SJCRH30 (cell line): Measurements from ENCODE around the gene C12orf43. TPM values are rescaled to one million over a fixed set of nuclear protein-coding genes. Genes with fewer than 3 reads are reported as not detected.
A peak's percentile ranks its signal among the peaks of the same experiment; 100 is the strongest.

ENCODE experiments used
- DNase-seq, 2 experiments: peaks; one replicate each; pipeline ENCODE4 v3.0.0-alpha.2; 2015 to 2020
- H3K27ac ChIP-seq: fragments of 250-450 bp; sonication (Bioruptor Pico); 2 replicates; pipeline ENCODE4 v1.5.1; 2020; ENCODE audit warnings: mild to moderate bottlenecking, moderate library complexity
- H3K27me3 ChIP-seq: fragments of 250-450 bp; sonication (Bioruptor Pico); 2 replicates; pipeline ENCODE4 v1.5.1; 2020; ENCODE audit warnings: mild to moderate bottlenecking, moderate library complexity
- H3K36me3 ChIP-seq: fragments of 250-450 bp; sonication (Bioruptor Pico); 2 replicates; pipeline ENCODE4 v1.5.1; 2020; ENCODE audit warnings: mild to moderate bottlenecking, moderate library complexity
- H3K4me1 ChIP-seq: fragments of 250-450 bp; sonication (Bioruptor Pico); 2 replicates; pipeline ENCODE4 v1.5.1; 2020; ENCODE audit warnings: mild to moderate bottlenecking, moderate library complexity
- H3K4me3 ChIP-seq: fragments of 250-450 bp; sonication (Bioruptor Pico); 2 replicates; pipeline ENCODE4 v1.5.1; 2020; ENCODE audit warnings: mild to moderate bottlenecking, moderate library complexity
- H3K9me3 ChIP-seq: fragments of 250-450 bp; sonication (Bioruptor Pico); replicated peaks from 2 replicates; pipeline ENCODE4 v1.5.1; 2020; ENCODE audit warnings: mild to moderate bottlenecking, moderate library complexity
- total RNA-seq: library from RNA; depleted of rRNA; stranded (reverse); fragments of >200 nt; shearing (Covaris generic); gene quantifications from 2 replicates; pipeline ENCODE4 v1.2.3, GENCODE V29; 2014

The C12orf43 gene
- total RNA-seq, 1 experiment from 2014 or later = 18.9 TPM

DNA sequence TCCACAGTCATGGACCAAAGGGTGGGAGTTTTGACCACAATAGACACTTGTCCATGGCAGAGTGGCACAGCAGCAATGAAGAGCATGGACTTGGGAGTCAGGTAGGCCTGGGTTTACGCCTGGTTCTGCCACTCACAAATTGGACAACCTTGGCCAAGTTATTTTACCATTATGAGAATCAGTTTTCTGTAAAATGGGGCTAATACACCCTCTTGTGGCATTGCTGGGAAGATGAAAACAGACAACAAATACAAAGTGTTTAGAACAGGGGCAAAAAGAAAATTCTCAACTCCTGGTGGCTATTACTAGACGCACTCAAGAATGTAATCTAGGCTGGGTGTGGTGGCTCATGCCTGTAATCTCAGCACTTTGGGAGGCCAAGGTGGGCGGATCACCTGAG, 2.6 kb downstream of the C12orf43 start:
- DNase-seq = no peak
- Histone ChIP-seq H3K9me3 (no peaks in the 10 kb centered on the region), H3K27ac (no peak overlapping the region), H3K4me3 (no peak overlapping the region), H3K27me3 (no peaks in the 10 kb centered on the region), H3K36me3 (peaks cover 4% of the 10 kb centered on the region; the same call in 1 of the 2 replicates), H3K4me1 (no peaks in the 10 kb centered on the region)

GRCh38 chr12:121011820-121012219, 4.5 kb downstream of the C12orf43 start:
- Histone ChIP-seq H3K4me1 (no peaks in the 10 kb centered on the region), H3K27ac (no peak overlapping the region), H3K4me3 (no peak overlapping the region), H3K9me3 (no peaks in the 10 kb centered on the region), H3K36me3 (peaks cover 4% of the 10 kb centered on the region; the same call in 1 of the 2 replicates), H3K27me3 (no peaks in the 10 kb centered on the region)
- no peak for DNase-seq

DNA sequence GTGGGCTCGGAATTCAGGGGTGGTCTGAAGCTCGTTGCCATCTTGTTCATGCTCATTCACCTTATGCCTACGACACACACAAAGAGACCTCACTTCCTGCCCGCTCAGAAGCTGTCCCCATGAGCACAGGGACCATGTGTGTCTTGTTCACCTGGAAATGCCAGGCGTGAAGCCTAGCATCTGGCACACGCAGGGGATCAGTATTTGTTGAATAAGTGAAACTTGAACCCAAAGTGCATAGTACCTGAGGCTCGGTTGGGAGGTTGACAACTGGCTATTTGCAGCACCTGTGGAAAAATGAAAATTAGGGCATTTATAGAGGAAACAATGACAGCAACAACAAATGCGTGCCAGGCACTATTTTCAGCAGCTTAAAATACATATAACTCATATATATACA, 5.4 kb downstream of the C12orf43 start:
- no peak overlapping the region for H3K4me3 ChIP-seq
- no peak for DNase-seq
- no peaks in the 10 kb centered on the region for H3K27me3 ChIP-seq
- no peaks in the 10 kb centered on the region for H3K4me1 ChIP-seq
- H3K36me3 ChIP-seq = peaks cover 4% of the 10 kb centered on the region; the same call in 1 of the 2 replicates
- H3K9me3 ChIP-seq = no peaks in the 10 kb centered on the region
- no peak overlapping the region for H3K27ac ChIP-seq

DNA sequence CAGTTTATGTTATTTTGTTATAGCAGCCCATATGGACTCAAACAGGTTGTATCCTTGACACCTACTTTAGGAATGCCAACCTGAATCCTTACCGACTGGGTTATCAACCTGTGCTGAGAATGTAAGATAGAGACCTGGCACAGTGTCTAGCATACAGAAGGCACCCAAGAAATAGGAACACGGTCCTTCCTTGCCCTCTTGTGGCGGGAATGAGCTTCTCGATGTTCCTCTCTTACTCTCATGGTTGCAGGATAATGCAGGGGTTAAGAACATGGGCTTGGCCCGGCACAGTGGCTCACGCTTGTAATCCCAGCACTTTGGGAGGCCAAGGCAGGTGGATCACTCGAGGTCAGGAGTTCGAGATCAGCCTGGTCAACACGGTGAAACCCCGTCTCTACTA, 6.5 kb downstream of the C12orf43 start:
- H3K36me3 ChIP-seq = peaks cover 5% of the 10 kb centered on the region; the same call in 1 of the 2 replicates

DNA sequence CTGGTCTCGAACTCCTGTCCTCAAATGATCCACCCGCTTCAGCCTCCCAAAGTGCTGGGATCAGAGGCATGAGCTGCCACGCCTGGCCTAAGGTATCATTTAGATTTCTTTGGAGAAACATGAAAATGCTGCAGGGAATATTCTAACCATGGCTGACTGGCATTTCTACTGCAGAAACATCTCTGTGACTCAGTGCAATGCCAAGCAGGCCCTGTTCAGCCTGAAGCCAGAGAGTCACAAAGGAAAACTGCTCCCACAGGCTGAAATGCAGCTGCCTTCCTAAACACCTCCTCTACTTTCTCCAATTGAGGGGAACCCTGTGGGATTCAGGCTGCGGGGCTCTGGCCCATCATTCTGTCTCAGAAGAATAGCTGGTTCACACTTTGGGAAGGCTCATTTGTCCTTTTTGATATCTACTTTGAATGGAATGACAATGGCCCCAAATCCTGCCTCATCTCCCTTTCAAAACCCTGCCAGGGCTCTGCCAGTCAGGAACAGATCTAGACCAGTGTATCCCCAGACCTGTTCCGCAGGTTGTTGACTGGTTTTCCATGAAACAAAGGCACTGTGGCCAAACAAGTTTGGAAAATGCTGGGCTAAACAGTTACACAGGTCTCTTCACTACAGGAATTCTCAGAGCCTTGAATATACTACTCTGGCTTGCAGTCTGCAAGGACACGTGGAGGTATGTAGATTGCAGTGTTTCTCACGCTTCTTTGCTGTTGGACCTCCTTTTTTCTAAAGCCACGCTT, 7.8 kb downstream of the C12orf43 start:
- no peak for DNase-seq
- Histone ChIP-seq H3K27me3 (no peaks in the 10 kb centered on the region), H3K27ac (no peak overlapping the region), H3K4me3 (no peak overlapping the region), H3K36me3 (peaks cover 15% of the 10 kb centered on the region; the same call in 1 of the 2 replicates), H3K4me1 (no peaks in the 10 kb centered on the region), H3K9me3 (no peaks in the 10 kb centered on the region)

More for the DNA sequence above, 6.5 kb downstream of the C12orf43 start:
- Histone ChIP-seq H3K27me3 (no peaks in the 10 kb centered on the region), H3K27ac (no peak overlapping the region), H3K4me1 (no peaks in the 10 kb centered on the region), H3K4me3 (no peak overlapping the region), H3K9me3 (no peaks in the 10 kb centered on the region)
- peak in 1 of 2 experiments; percentile 33 for DNase-seq

DNA sequence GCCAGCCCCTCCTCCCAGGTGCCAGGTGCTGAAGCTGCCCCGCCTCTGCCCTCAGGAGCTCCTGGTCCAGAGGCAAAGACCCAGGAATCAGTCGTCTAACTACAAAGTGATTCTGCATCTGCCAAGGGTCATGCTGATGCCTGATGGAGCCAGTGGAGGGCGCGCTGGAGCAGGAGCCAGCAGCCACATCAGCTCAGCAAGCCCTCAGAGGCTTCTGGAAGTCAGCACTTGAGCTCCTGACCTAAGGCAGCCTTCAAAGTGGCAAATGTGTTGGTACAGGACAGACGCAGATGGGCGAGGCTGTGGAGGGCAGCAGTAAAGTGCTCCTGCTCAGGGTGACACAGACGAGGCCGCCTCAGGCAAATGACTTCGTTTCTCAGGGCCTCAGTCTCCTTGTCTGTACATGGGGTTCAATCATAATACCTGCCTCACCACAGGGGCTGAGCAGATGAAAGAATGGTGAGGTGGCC, 10.9 kb downstream of the C12orf43 start:
- H3K9me3 ChIP-seq = no peaks in the 10 kb centered on the region
- no peak overlapping the region for H3K4me3 ChIP-seq
- H3K4me1 ChIP-seq = no peaks in the 10 kb centered on the region
- peak; percentile 35 to 59 for DNase-seq
- H3K27me3 ChIP-seq = no peaks in the 10 kb centered on the region
- no peak overlapping the region for H3K27ac ChIP-seq
- H3K36me3 ChIP-seq = peaks cover 17% of the 10 kb centered on the region; the same call in 1 of the 2 replicates

GRCh38 chr12:121004253-121004815, 12.0 kb downstream of the C12orf43 start:
- Histone ChIP-seq H3K4me1 (no peaks in the 10 kb centered on the region), H3K9me3 (no peaks in the 10 kb centered on the region), H3K4me3 (no peak overlapping the region), H3K36me3 (peaks cover 15% of the 10 kb centered on the region; the same call in 1 of the 2 replicates), H3K27ac (no peak overlapping the region), H3K27me3 (no peaks in the 10 kb centered on the region)
- DNase-seq = no peak

GRCh38 chr12:121003650-121004049, 12.6 kb downstream of the C12orf43 start:
- no peak for DNase-seq
- Histone ChIP-seq H3K27me3 (no peaks in the 10 kb centered on the region), H3K9me3 (no peaks in the 10 kb centered on the region), H3K4me1 (no peaks in the 10 kb centered on the region), H3K36me3 (peaks cover 15% of the 10 kb centered on the region; the same call in 1 of the 2 replicates), H3K4me3 (no peak overlapping the region), H3K27ac (no peak overlapping the region)

DNA sequence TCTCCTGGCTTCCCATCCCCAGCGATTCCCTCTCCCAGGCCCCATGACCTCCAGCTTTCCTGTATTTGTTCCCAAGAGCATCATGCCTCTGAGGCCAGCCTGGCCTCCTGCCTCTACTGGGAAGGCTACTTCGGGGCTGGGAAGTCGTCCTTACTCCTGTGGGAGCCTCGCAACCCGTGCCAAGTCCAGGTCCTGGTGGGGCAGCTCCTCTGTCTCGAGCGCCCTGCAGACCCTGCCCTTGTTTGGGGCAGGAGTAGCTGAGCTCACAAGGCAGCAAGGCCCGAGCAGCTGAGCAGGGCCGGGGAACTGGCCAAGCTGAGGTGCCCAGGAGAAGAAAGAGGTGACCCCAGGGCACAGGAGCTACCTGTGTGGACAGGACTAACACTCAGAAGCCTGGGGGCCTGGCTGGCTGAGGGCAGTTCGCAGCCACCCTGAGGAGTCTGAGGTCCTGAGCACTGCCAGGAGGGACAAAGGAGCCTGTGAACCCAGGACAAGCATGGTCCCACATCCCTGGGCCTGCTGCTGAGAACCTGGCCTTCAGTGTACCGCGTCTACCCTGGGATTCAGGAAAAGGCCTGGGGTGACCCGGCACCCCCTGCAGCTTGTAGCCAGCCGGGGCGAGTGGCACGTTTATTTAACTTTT, 14.3 kb downstream of the C12orf43 start:
- Histone ChIP-seq H3K4me3 (no peak overlapping the region), H3K27ac (no peak overlapping the region), H3K9me3 (no peaks in the 10 kb centered on the region), H3K4me1 (no peaks in the 10 kb centered on the region), H3K36me3 (peaks cover 15% of the 10 kb centered on the region; the same call in 1 of the 2 replicates), H3K27me3 (no peaks in the 10 kb centered on the region)
- DNase-seq = no peak

- peak in 1 of 2 experiments; percentile 22 for DNase-seq
These were observed 15.2 kb downstream of the C12orf43 start for GRCh38 chr12:121001060-121001459.

GRCh38 chr12:121000530-121000929, 15.8 kb downstream of the C12orf43 start:
- H3K4me3 ChIP-seq = no peak overlapping the region
- H3K27ac ChIP-seq = no peak overlapping the region
- H3K4me1 ChIP-seq = no peaks in the 10 kb centered on the region
- H3K27me3 ChIP-seq = no peaks in the 10 kb centered on the region
- no peak for DNase-seq
- H3K36me3 ChIP-seq = peaks cover 15% of the 10 kb centered on the region; the same call in 1 of the 2 replicates
- no peaks in the 10 kb centered on the region for H3K9me3 ChIP-seq

More at GRCh38 chr12:121001060-121001459, 15.2 kb downstream of the C12orf43 start:
- no peaks in the 10 kb centered on the region for H3K27me3 ChIP-seq
- no peaks in the 10 kb centered on the region for H3K4me1 ChIP-seq
- H3K27ac ChIP-seq = no peak overlapping the region
- peaks cover 15% of the 10 kb centered on the region; the same call in 1 of the 2 replicates for H3K36me3 ChIP-seq
- H3K9me3 ChIP-seq = no peaks in the 10 kb centered on the region
- no peak overlapping the region for H3K4me3 ChIP-seq

- Histone ChIP-seq H3K27me3 (no peaks in the 10 kb centered on the region), H3K27ac (no peak overlapping the region), H3K4me3 (no peak overlapping the region), H3K36me3 (peaks cover 11% of the 10 kb centered on the region; the same call in 1 of the 2 replicates), H3K9me3 (no peaks in the 10 kb centered on the region), H3K4me1 (no peaks in the 10 kb centered on the region)
- DNase-seq = peak; percentile 27 to 45
These were observed 16.8 kb downstream of the C12orf43 start for GRCh38 chr12:120999191-121000120.

- H3K36me3 ChIP-seq = peaks cover 3% of the 10 kb centered on the region; the same call in 1 of the 2 replicates
- H3K27ac ChIP-seq = no peak overlapping the region
- H3K4me1 ChIP-seq = no peaks in the 10 kb centered on the region
- H3K9me3 ChIP-seq = no peaks in the 10 kb centered on the region
- no peak for DNase-seq
- no peaks in the 10 kb centered on the region for H3K27me3 ChIP-seq
- H3K4me3 ChIP-seq = no peak overlapping the region
These were observed 17.9 kb downstream of the C12orf43 start for GRCh38 chr12:120998435-120998834.

DNA sequence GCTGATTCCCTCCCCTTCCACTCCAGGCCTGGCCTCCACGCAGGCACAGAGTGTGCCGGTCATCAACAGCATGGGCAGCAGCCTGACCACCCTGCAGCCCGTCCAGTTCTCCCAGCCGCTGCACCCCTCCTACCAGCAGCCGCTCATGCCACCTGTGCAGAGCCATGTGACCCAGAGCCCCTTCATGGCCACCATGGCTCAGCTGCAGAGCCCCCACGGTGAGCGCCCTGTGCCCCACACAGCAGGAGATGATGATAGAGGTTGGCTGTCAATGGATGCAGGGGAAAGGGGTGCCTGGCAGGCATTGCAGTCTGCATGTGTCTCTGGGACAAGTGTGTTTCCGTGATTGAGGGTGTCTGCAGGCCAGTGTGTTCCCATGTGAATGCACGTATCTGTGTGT, 18.8 kb downstream of the C12orf43 start:
- Histone ChIP-seq H3K27me3 (no peaks in the 10 kb centered on the region), H3K4me3 (no peak overlapping the region), H3K4me1 (no peaks in the 10 kb centered on the region), H3K36me3 (no peaks in the 10 kb centered on the region), H3K9me3 (no peaks in the 10 kb centered on the region), H3K27ac (no peak overlapping the region)
- no peak for DNase-seq
